GM13977 (cell line): ENCODE measurements around the gene OR2T34.

Experiments
- DNase-seq: peaks from one replicate; pipeline ENCODE4 v3.0.0; 2012; ENCODE audit warnings: low spot score
- in situ Hi-C: fragments of 300-500 bp; cut with MboI; formaldehyde crosslinking; loops from one replicate; pipeline ENCODE4 v1.12.0; 2022; ENCODE audit warnings: low sequenced_read_pairs, low pct_unique_long_range_greater_than_20kb, mixed read lengths, inconsistent platforms; ENCODE audit not compliant: unreplicated experiment
- TF ChIP-seq, protein P1 (sequence below): IDR thresholded peaks from 2 replicates; pipeline ENCODE4 v1.5.1; 2012; ENCODE audit warnings: mild to moderate bottlenecking, control low read depth; ENCODE audit not compliant: insufficient read depth; ENCODE audit errors: extremely low read depth, missing control alignments

Gene OR2T34

DNA sequence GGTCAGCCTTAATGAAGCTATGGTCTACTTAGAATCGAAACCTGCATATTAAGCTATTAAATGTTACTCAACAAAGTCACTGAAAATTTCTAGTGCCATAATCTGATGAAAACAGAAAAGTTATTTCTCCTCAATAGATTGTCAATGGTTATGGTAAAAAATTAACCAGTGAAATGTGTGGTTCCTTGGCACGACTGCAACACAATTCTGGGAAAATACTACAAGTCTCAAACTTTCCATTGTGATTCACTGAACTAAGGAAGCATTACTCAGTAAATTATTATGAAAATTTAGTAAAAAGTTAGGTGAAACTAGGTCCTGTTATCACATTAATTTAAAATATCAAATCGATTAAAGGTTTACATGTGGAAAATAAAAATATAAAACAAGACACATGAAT, 35.7 kb upstream of the OR2T34 start:
- no peak for DNase-seq
- TF ChIP-seq, protein P1, sequence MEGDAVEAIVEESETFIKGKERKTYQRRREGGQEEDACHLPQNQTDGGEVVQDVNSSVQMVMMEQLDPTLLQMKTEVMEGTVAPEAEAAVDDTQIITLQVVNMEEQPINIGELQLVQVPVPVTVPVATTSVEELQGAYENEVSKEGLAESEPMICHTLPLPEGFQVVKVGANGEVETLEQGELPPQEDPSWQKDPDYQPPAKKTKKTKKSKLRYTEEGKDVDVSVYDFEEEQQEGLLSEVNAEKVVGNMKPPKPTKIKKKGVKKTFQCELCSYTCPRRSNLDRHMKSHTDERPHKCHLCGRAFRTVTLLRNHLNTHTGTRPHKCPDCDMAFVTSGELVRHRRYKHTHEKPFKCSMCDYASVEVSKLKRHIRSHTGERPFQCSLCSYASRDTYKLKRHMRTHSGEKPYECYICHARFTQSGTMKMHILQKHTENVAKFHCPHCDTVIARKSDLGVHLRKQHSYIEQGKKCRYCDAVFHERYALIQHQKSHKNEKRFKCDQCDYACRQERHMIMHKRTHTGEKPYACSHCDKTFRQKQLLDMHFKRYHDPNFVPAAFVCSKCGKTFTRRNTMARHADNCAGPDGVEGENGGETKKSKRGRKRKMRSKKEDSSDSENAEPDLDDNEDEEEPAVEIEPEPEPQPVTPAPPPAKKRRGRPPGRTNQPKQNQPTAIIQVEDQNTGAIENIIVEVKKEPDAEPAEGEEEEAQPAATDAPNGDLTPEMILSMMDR, result no peak
- in situ Hi-C loops, result no loop called here

DNA sequence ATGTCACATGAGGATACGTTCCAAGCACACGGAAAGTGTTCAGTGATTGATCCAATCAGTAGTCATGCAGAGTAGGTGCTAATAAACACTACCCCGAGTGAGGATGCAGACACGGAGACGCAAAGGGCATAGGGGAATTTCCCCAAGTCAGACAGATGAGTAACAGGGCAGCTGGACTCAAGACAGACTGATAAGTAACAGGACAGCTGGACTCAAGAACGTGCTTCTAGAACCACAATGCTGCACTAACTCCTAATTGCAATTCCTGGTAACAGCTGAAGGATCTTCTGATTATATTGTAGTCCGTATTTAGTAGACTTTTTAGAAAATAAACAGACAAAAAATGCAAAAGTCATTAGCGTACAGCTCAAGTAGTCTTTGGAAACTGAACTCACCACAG, 24.8 kb upstream of the OR2T34 start:
- TF ChIP-seq, protein P1, result no peak
- in situ Hi-C loops, result no loop called here
- no peak for DNase-seq

DNA sequence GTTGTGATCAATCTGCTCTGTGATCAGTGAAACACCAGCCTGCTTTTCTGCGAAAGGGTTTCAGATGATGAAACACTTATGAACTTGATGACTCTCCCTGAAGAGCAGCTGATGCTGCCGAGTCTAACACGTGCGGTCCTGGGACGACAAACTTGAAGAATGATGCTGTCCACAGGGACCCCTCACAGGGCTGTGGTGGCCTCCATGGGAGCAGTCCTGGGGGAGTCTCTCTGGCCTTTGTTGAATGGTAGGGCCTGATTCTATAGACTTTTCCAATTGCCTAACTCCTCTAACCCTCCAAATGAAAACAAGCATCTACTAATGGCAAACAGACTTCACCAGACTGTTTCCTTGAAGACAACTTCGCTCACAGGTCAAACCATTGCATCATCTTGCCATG, 23.0 kb upstream of the OR2T34 start, which contains the start of gene OR2T10:
TSS of gene OR2T10 (minus strand) at position 112 of the 400 bp plus-strand sequence. CDS start 3,932 bp downstream, outside the sequence.
- in situ Hi-C loops, result no loop called here
- DNase-seq, result no peak
- TF ChIP-seq, protein P1, result no peak

DNA sequence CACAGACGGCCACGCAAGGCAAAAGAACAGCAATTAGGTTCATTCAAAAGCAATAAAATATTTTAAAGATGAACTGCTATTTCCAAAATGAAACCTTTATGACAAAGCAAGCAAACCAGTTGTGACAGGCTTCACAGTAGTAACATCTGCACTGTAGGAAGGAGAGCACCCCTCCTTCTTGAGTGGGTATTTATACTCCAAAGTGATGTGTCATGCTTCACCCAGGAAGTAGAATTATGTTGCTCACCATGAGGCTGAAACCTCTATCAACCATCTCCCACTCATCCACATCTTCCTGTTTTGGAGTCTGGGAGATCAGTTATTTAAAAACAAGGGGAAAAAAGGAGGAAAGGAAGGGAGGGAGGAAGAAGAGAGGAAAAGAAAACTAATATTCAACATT, 22.1 kb upstream of the OR2T34 start:
- no peak for DNase-seq
- in situ Hi-C loops, result no loop called here

DNA sequence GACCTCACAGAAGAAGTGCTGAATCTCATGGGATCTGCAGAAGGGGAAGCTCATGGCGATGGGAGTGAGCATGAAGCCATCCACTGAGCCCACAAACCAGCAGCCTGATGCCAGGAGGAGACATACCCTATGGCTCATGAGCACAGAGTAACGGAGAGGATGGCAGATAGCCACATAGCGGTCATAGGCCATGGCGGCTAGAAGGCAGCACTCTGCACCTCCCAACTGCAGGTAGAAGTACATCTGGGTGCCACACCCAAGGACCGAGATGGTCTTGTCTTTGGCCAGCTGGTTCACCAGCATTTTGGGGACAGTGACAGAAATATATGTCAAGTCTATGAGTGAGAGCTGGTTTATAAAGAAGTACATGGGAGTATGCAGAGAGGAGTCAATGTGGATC, 18.7 kb upstream of the OR2T34 start:
- DNase-seq, result no peak

More for the DNA sequence above, 22.1 kb upstream of the OR2T34 start:
- TF ChIP-seq, protein P1, result no peak

DNA sequence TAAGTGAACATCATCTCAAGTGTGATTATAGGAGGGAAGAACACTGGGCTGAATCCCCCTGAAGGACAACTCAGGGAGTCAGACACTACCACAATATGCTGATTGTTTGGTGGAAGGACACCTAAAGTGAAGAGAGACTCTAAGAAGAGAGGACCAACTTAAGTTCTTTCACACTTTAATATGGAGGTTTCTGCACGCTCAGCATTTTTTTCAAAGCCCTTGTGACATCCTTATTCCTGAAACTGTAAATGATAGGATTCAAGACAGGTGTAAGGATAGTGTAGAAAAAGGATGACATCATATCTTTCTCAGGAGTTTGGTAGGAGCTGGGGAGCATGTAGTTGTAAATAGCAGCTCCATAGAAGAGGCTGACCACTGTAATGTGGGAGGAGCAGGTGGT, 18.1 kb upstream of the OR2T34 start:
- in situ Hi-C loops, result no loop called here
- TF ChIP-seq, protein P1, result no peak

More for the DNA sequence above, 18.7 kb upstream of the OR2T34 start:
- in situ Hi-C loops, result no loop called here
- TF ChIP-seq, protein P1, result no peak

DNA sequence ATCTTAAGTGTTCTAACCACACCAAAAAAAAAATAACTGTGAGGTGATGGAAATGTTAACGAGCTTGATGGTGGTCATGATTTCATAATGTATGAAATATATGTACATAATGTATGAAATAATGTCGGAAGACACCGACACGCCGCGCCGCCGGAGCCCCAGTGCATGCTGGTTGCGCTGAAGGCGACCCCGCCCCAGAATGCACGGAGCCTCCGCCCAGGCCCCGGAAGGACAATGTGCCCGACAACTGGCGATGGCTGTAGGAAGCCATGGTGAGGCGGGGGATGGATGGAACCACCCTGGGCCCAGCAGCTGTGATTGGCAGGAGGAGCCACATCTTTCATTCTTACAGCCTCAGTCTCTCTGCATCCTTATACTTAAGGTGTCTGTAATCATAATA, 15.5 kb upstream of the OR2T34 start:
- DNase-seq, result no peak
- TF ChIP-seq, protein P1, result no peak
- in situ Hi-C loops, result no loop called here

More for the DNA sequence above, 18.1 kb upstream of the OR2T34 start:
- DNase-seq, result no peak
